HG03575 (cell line): ENCODE data around the gene GSK3B.

Experiments
- ATAC-seq: cut with Tn5 transposase; IDR thresholded peaks from one replicate; pipeline ENCODE4 v1.9.1; 2021; ENCODE audit not compliant: unreplicated experiment, insufficient number of reproducible peaks, low FRiP score; ENCODE audit errors: extremely low read depth

Gene GSK3B

GRCh38 chr3:120101624-120102023 lies 7.4 kb upstream of the GSK3B start:
- no peak for ATAC-seq

- ATAC-seq: no peak
Observed at GRCh38 chr3:120100711-120101110, 6.5 kb upstream of the GSK3B start.

GRCh38 chr3:120098710-120099109 lies 4.5 kb upstream of the GSK3B start:
- no peak for ATAC-seq

GRCh38 chr3:120095979-120096426 lies 1.8 kb upstream of the GSK3B start:
- no peak for ATAC-seq

GRCh38 chr3:120095226-120095978 lies 1.2 kb upstream of the GSK3B start:
- ATAC-seq: peak; percentile 19

- ATAC-seq: peak; percentile 60
Observed at GRCh38 chr3:120094776-120095225, 554 bp upstream of the GSK3B start.

- no peak for ATAC-seq
Observed at GRCh38 chr3:120093119-120093910, 932 bp downstream of the GSK3B start.

GRCh38 chr3:120092474-120092873 lies 1.8 kb downstream of the GSK3B start:
- no peak for ATAC-seq

GRCh38 chr3:120090422-120090821 lies 3.8 kb downstream of the GSK3B start:
- no peak for ATAC-seq

GRCh38 chr3:120089089-120089488 lies 5.2 kb downstream of the GSK3B start:
- no peak for ATAC-seq

- ATAC-seq: no peak
Observed at GRCh38 chr3:120088622-120089021, 5.6 kb downstream of the GSK3B start.

GRCh38 chr3:120081719-120082118 lies 12.5 kb downstream of the GSK3B start:
- no peak for ATAC-seq

GRCh38 chr3:120080836-120081235 lies 13.4 kb downstream of the GSK3B start:
- no peak for ATAC-seq

GRCh38 chr3:120077731-120078130 lies 16.5 kb downstream of the GSK3B start:
- ATAC-seq: no peak

- ATAC-seq: no peak
Observed at GRCh38 chr3:120072867-120073525, 21.3 kb downstream of the GSK3B start.

- ATAC-seq: no peak
Observed at GRCh38 chr3:120071259-120071658, 23.0 kb downstream of the GSK3B start.

- no peak for ATAC-seq
Observed at GRCh38 chr3:120070263-120070981, 23.8 kb downstream of the GSK3B start.

- no peak for ATAC-seq
Observed at GRCh38 chr3:120067083-120067482, 27.2 kb downstream of the GSK3B start.

- no peak for ATAC-seq
Observed at GRCh38 chr3:120066634-120067033, 27.6 kb downstream of the GSK3B start.
